ENCODE measurements around the gene CREB3L2.
A peak's percentile ranks its signal among the peaks of the same experiment; 100 is the strongest.

The CREB3L2 gene

DNA sequence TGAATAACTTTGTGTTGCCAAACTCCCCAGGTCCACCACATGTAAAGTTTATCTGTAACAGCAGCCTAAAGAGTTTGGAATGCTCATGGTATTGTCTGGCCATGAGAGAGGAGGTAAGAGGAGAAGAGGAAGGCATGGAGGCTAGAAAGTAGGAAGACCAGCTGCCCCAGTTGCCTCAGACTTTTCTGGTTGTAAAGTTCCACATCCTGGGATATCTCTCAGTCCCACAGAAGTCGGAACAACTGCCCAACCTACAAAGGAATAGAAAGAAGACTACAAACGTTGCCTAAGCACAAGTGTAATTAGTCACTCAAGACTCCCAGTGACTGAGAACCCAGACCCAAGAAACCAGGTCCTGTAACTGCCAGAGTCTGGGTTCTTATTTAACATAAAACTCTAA is 47.3 kb downstream of the CREB3L2 start:
- FAIRE-seq (no peak), DNase-seq (ENCODE audit: insufficient read length, low spot score) (no peak)

DNA sequence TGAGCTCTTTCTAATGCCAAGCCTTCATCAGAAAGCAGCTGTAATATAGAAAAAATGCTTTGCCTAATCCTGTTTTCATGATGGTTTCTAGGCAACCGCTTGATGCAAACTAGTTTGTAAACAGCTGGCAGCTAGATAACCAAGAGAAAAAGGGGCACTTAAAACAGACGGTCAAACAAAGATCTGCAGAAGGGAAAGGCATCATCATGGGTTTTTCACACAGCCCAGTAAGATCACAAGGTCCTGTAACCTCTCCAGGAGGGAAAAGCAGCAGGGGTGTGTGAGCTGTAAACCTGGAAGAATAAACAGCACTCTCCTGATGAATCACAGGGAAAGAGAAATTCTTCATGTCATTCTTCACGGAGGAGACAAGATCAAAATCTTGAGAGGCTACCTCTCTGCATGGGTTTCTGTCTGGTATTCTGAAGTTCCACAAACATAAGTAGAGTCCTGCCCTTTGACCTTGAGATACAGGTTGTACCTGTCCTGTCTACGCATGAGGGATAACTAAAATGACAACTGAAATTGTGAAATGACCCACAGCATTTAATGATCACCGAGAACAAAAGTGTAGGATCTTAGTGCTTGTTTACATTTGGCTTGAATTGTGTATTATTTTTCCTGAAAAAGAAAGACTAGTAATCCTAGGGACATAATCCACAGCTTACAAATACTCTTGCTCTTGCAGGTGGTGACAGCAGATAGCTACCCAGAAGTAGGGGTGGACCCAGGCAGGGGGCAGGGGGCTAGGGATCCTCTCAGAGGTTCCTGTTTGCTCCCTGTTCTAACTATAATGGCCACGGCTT is 48.0 kb downstream of the CREB3L2 start:
- peak; percentile 38 for DNase-seq (ENCODE audit: insufficient read length, low spot score)
- no peak for FAIRE-seq

DNA sequence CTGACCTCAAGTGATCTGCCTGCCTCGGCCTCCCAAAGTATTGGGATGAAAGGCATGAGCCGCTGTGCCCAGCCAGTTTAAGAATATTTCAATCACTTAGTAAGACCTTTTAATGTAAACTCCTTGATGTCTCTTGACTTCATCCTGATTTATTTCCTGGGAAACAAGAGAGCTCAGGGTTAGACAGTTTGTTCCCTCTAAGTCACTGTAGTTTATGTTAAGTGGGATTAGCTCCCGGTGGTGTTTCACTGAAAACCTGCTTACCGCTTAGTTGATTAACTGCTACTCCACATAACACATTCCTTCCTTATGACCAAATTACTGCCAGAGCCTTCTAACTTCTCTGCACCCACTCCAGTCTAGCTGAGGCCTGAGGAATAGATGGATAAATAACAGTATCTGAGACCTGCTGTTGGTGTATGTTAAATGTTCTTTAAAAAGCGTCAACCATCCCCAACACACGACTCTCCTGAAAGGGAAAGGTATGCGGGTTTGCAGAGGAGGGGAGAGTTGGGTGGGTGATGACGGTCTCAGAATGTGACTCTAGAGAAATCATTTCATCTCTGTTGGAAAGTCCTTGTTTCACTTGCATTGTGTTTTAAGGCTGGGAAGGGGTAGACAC is 48.7 kb downstream of the CREB3L2 start:
- DNase-seq (ENCODE audit: insufficient read length, low spot score) (no peak), FAIRE-seq (no peak)

DNA sequence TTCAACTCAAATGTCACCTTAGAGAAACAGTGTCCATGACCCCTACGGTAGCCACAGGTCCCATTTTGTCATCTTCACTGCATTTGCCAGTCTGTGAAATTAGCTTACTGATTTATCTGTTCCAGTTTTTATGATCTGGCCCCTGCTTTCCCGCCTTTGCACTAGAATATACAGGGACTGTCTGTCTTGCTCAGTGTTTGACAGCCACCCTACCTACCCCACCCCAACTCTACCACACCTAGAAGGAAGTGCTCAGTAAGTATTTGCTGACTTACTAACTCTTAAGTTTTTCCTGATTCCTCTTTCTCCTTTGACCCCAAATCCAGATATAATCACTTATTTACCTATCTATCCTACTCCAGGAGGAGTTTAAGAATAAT is 49.5 kb downstream of the CREB3L2 start:
- FAIRE-seq (no peak), DNase-seq (ENCODE audit: insufficient read length, low spot score) (no peak)

DNA sequence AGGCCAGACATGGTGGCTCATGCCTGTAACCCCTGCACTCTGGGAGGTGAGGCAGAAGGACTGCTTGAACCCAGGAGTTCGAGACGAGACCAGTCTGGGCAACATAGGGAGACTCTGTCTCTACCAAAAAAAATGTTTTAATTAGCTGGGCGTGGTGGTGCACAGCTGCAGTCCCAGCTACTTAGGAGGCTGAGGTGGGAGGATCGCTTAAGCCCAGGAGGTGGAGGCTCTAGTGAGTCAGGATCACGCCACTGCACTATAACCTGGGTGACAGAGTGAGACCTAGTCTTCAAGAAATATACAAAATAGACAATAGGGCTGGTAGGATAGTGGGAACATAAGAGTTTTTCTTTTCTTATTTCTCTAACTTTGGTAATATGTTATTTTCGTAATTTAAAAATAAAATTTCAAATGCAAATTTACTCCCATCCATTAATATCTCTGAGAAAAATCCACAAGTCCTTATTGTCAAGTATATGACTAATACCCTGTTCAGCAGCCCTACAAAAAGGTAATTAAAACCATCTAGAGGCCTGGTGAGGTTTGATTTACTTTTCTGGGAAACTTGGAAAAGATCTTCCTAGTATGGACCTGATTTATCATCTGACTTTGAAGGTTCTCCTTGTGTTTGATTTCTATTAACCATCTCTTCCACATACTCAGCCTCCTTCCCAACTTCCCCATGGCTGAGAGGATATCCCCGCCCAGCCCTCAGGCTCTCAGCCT is 50.0 kb downstream of the CREB3L2 start:
- DNase-seq (ENCODE audit: insufficient read length, low spot score) (no peak), FAIRE-seq (no peak)

DNA sequence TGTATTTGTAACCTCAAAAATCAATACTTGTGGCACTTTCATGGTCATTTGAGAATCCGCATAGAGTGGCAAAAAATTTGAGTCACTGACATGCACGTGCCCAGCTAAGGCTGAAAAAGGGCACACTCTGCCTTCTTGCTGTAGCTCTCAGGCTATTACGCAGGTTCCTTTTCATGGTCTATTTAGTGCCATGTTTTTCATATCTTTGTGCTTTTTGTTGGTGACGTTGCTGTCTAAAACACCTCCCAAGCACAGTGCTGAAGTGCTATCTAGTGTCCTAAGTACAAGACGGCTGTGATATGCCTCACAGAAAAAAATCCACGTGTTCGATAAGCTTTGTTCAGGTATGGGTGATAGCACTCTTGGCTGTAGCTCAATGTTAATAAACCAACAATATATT is 50.9 kb downstream of the CREB3L2 start:
- no peak for DNase-seq (ENCODE audit: insufficient read length, low spot score)
- no peak for FAIRE-seq

DNA sequence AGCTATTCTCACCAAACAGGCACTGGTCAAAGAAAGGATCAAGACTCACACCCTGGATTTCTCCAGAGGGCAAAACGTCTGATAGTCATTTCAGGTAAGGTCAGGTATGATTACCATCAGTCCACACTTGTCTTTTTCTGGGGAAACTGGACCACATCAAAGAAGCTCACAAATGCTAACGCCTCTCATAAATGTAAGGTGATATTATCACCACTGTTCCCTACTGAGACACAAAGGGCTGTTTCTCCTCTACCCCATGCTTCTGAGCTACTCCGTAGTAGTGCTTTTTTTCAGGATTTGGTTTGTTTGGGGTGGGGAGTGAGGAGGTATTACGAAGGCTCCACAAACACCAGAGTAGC is 51.6 kb downstream of the CREB3L2 start:
- FAIRE-seq, result no peak

DNA sequence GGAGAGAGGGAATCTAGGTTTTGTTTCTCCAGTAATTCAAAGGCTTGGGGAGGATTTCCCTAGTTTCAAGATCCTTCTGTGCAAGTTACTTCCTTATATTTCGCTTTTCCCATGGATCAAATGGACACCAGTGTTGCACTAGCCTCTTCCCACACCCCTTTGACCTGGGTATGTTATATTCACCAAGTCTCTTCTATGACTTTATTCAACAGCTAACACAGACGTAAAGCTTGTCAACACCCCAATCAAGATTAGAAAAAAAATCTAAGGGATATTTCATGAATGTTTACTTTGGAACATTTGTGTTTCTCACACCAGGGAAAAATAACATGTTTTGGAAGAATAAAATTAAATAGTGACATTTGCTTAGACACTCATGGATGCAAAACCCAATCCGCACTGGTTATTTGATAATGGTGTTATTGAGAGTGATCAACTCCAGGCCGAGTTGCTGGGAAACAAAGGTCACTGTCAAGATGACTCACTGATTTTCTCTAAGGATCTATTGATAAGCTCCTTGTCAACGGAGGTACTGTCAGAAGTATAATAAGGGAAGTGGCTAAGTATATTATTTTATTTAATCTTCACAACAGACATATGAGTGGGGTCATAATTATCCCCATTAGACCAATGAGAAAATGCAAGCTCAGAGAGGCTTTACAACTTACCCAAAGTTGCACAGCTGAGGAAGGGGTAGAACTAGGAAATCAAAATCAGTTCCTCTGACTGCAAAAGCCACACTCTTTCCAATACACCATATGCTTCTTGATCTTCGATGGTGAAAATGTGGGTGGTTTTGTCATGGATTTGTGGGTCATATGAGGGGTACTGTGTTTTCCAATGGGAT is 52.2 kb downstream of the CREB3L2 start:
- FAIRE-seq (no peak), DNase-seq (ENCODE audit: insufficient read length, low spot score) (no peak)

More for the DNA sequence above, 51.6 kb downstream of the CREB3L2 start:
- DNase-seq (ENCODE audit: insufficient read length, low spot score), result no peak

DNA sequence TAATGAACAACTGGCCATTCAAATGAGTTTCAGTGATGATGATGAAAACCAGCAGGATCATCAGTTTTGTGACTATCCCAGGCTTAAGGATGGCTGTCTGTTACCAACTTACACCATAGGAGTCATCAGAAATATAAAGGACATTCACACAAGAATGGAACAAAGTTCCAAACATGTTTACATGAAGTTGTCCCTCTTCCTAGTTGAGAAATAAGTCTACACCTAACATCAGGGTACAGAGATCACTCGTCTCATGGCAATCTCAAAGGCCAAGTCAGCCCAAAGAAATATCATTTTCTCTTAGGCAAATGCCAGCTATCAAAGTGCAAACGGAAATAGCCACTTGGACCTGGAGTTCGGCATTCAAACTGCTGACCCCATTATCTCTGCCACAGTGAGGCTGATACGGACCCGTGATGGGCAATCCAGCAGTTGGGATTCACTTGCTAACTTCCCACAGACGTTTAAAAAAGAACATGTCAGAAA is 53.0 kb downstream of the CREB3L2 start:
- DNase-seq (ENCODE audit: insufficient read length, low spot score) (no peak), FAIRE-seq (no peak)

DNA sequence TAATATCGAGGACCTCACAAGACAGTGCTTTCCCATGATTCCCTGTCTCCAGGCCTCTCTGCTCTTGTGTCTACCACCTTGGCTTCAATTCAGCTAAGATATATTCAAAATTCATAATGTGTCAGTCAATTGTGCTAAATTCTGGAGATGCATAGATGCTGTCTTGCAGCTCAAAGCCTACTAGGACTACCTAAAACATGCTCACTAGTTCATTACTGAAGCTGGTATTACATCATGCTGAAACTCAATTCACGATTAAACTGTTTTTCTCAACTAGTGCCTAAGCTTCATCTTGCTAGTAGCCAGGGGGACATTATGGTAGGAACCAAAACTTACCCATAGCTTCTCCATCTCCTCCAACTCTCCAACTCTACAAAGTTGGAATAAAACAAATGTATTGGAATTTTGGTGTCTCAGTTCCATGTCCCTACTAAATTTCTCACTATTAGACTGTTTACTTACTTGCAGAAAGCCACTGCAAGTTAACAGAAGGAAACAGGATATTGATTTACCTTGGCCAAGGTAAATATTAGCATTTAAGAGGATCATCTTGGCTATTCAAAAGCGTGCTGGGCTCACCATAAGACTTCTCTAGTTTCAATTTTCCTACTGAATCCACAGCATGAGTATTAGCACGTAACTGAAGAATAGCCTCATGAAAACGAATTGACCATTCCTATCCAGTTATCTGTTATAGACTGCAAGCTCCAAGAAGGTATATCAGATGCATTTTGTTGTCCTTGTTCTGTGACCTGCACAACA is 53.6 kb downstream of the CREB3L2 start:
- DNase-seq (ENCODE audit: insufficient read length, low spot score) (no peak), FAIRE-seq (no peak)

DNA sequence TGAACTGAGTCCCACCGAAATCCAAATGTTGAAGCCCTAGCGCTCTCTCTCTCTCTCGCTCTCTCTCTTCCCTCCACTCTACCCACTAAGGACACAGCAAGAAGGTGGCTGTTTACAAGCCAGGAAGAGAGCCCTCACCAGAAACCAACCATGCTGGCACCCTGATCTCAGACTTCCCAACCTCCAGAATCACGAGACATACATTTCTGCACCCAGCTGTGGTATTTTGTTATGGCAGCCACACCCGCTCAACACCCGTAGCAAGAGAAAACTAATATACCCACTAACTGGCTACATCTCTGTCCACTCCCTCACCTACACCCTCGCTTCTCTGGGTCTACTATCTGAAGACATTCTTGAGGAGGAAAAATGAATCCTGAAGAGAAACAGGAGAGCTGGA is 54.8 kb downstream of the CREB3L2 start:
- FAIRE-seq (no peak), DNase-seq (ENCODE audit: insufficient read length, low spot score) (no peak)

DNA sequence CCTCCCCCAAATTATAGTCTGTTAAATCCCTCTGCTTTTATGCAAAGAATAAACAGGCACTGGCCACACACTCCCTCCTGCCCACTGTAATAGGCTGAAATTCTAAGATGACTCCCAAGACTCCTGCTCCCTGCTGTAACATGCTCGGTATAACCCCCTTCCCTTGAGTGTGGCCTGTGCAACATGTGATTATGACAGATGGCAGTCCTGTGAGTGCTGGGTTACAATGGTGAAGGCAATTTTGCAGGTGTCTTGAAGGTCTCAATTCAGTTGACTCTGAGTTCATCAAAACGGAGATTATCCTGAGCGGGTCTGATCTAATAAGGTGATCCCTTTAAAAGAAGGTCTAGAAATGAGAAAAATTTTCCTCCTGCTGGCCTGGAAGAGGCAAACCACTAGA is 55.9 kb downstream of the CREB3L2 start:
- FAIRE-seq (no peak), DNase-seq (ENCODE audit: insufficient read length, low spot score) (no peak)

DNA sequence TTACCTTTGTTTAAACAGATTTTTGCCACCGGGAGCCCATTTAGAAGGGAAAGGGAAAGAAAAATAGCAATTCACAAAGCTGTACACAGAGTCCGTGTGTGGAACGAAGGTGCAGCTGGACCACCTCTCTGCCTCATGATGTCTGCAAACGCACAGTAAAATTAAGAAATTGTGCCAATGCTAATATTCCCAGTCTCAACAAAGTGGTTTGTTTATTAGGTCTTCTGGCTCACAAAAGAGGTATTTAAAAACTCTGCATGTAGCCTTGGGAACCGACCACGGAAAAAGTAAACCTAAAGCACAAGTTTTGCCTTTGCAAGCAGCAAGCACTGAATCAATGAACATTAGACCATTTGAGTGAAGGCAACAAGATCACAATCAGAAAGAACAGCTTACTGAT is 57.7 kb downstream of the CREB3L2 start:
- DNase-seq (ENCODE audit: insufficient read length, low spot score) (no peak), FAIRE-seq (no peak)

DNA sequence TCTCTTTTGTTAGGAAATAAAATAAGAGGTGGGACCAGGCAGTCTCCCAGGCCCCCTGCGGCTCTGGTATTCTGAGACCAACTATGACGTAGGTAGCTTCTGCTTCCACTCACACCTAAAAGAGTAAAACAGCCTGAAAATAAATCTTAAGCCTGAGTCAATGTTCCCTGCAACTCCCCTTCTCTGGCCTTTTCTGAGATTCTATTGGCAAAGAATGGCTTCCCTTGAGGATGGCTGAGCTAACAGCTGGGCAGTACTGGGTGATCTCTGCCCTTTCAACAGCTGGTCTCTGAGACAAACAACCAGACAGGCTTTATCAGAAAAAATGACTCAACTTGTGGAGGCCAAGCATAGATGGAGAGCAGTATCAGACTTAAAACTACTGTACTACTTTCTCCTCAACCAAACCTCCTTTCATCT is 58.7 kb downstream of the CREB3L2 start:
- DNase-seq (ENCODE audit: insufficient read length, low spot score) (no peak), FAIRE-seq (no peak)

DNA sequence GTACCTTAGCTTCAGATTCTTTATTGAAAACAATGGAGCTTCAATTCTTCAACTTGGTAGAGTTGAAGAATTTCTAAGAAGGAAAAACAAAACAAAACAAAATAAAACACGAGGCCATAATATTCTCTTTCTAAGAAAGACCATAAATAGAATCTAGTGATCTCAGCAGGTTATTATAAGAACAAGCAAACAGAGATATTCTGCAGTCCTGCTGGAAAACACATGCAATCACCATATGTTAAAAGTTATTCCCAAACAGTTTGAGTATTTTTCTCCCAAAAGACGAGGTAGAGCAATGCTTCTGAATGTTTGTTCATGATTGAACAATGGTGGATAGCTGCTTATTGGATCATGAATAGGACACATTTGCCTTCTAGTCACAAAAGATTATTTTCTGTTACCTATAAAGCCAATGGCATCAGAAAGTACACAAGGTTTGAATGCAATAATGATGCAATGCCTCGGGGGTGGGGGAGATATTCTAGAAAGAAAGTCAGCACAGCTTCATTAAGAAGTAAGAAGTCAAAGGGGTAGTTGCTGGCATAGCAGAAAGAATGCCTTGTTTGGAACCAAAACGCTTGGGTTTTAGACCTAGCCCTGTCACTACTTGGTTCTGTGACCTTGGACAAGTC is 59.3 kb downstream of the CREB3L2 start:
- FAIRE-seq (no peak), DNase-seq (ENCODE audit: insufficient read length, low spot score) (no peak)

DNA sequence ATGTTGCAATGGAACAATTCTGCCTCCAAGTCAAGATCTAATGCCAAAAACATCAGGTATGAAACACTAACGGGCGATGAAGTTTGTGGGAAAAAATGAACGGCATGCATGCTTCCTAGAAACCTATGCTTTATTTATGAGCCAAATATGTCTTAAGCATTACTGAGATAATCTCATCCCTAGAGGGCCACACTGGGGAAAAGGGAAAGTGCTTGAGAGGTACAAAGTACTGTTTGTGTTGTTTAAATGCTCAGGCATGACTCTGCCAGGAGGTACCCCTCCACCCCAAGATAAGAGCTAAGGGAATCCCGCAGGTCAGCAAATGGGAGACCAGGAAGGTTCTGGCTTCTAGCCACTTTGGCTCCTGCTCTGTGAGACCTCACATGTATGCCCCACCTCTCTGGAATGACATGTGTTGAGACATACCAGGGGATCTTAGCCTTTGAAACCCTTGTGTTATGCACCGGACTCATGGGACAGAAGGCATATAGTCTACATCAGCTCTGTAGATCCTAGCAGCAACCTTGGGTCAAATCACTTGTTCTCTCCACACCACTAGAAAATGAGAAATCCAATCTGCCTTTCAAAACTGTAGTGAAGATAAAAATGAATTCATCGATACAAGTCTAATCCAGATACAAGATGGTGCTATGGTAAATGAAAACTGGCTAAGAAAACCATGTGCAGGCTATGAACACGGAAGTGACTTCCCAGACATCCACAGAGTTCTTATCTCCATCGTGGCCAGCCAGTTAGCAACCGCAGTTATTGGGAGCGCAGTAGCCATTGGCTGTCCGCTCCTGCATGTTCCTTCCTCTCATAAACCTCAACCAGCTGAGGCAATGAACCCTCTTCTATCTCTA is 61.0 kb downstream of the CREB3L2 start:
- DNase-seq (ENCODE audit: insufficient read length, low spot score) (no peak), FAIRE-seq (no peak)

DNA sequence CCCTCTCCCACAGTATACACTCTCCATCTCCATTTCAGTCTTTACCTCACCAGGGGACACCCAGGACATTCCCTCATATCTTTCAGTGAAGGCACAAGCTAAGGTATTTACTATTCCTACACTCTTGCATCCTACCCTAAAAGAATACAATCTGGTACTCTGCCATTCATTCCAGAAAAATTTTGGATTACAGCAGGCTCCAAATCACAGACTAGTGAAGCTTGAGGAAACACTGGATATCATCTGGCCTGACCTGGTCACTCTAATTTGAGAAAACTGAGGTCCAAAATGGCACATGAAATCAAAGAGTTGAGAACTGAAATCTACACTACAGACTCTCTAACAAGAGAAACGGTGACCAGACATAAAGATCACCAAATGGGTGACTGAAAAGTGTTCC is 61.7 kb downstream of the CREB3L2 start:
- DNase-seq (ENCODE audit: insufficient read length, low spot score) (no peak), FAIRE-seq (no peak)

DNA sequence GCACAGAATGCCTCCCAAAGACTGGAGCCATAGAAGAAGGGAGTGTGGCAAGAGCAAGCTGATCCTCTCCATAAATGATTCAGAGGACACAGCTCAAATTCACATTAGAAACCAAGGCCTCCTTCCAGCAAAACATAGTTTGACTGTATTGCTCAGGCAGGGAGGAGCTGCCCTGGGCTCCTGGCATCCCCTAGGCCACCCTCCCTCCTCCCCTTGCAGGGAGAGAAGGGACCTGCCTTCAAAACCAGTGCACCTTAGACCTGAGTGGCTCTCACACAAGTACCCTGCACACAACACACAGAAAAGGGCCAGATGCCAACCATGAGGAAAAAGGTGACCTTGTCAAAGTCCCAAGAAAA is 64.7 kb downstream of the CREB3L2 start:
- FAIRE-seq, result no peak
- DNase-seq (ENCODE audit: insufficient read length, low spot score), result no peak

Measured in HTR-8/SVneo (cell line).